Activated CD4-positive, alpha-beta T cell treated with anti-CD3 and anti-CD28 coated beads, Interleukin-10, Interleukin-2, amounts not matched to agents 100 ng/mL and 50 ng/mL, durations not matched to agents 16 hours and 8 hours (primary cell): ENCODE measurements around the gene FBRSL1.

Source experiments
- DNase-seq: peaks from one replicate; pipeline ENCODE4 v3.0.0-alpha.2; 2020

FBRSL1 gene

DNA sequence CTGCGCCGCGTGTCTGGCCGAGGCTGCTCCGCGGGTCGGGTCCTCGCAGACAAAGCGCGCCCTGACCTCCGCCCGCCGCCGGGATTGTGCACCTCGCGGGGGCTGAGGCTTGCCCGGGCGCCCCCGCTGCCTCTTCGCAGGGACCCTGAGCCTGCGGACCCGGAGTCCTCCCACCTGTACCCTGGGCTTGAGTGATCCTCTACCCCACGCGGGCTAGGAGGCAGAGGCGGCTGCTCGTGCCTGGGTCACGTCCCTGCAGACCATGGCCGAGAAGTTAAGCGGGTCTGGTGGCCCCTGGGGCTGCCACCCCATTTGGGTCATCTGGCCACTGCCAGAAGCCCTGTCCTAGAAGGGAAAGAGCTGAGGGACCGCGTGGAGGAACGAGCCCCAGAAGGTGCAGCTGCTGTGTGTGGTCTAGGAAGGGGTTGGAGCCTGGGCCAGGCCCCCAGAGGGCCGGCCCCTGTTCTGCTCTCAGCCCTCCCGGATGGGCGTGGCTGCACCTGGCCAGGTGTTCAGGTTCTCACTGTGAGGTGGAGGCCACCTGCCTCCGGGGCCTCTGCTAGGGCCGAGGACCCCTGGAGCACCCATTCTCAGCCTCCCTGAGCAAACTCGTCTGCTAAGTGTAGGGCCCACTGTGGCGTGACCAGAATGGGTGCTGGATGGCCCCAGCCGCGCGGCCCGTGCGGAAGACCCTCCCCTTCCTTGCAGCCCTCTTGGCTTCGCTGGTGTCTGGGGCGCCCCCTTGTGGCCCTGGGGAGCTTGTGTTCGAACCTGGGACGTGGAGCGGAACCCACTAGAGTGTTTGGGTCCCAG is 70.9 kb downstream of the FBRSL1 start:
- DNase-seq: peak; percentile 86
